Fibroblast of pulmonary artery (primary cell): ENCODE measurements around the gene IFT43.

Experiments used
- DNase-seq: peaks from one replicate; pipeline ENCODE4 v3.0.0-alpha.2; 2010; ENCODE audit warnings: low read depth
- H3K4me3 ChIP-seq: replicated peaks from 2 replicates; pipeline ENCODE4 v1.5.1; 2011; ENCODE audit warnings: low read depth, mild to moderate bottlenecking, control low read depth, low read length, moderate library complexity
- TF ChIP-seq, protein P1 (sequence below): IDR thresholded peaks from 2 replicates; pipeline ENCODE4 v1.5.1; 2011; ENCODE audit warnings: mild to moderate bottlenecking, control low read depth, low read length, inconsistent platforms; ENCODE audit errors: missing control alignments

Gene IFT43

DNA sequence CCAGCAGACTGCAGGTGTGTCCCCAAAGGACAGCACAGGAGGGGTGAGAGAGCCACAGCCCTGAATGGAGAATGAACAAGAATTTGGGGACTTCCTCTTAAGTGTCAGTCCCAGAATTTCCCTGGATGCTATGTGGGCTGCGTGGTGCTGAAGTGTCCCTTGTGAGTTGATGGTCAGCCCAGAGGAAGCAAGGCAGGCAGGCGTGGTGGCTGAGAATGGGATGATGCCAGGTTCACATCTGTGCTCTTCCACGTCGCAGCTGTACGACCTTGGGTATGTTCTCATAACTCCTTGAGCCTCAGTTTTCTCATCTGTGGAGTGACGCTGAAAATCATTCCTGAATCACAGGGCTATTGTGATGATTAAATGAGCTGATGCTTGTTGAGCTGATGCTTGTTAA, 104.0 kb downstream of the IFT43 start:
- no peak for DNase-seq
- TF ChIP-seq, protein P1, sequence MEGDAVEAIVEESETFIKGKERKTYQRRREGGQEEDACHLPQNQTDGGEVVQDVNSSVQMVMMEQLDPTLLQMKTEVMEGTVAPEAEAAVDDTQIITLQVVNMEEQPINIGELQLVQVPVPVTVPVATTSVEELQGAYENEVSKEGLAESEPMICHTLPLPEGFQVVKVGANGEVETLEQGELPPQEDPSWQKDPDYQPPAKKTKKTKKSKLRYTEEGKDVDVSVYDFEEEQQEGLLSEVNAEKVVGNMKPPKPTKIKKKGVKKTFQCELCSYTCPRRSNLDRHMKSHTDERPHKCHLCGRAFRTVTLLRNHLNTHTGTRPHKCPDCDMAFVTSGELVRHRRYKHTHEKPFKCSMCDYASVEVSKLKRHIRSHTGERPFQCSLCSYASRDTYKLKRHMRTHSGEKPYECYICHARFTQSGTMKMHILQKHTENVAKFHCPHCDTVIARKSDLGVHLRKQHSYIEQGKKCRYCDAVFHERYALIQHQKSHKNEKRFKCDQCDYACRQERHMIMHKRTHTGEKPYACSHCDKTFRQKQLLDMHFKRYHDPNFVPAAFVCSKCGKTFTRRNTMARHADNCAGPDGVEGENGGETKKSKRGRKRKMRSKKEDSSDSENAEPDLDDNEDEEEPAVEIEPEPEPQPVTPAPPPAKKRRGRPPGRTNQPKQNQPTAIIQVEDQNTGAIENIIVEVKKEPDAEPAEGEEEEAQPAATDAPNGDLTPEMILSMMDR = no peak

DNA sequence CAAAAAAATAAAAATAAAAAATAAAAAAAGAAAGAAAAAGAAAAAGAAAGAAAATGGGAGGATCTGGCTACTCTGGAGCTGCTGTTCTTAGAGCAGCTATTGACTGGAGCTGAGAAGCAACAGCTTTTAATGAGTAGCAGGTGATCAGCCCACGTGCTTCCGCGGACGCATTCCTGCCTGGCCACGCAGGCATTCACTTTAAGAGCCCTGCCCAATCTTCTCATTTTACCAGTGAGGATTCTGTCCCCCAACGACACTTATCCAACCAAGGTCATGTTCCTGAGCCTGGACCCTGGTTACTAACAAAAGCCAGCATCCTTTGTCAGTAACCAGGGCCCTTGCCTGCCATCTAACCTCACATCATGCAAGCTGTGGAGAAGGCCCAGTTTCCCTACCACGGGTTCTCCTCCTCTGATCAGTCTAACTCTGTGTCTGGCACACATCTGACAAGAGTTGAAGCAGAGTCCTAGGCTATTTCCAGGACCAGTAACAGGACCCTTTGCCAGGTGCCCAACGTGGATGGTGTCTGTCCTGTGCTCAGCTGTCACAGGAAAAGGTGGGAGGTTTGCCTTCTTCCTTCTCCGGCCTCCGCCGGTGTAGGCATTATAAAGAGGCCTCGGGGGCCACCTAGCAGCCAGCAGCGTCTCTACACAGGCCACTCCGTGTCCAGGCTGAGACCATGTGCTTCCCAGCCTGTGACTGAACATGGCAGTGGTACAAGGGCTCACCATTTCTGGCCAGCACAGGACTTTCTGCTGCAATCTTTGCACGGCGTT, 105.2 kb downstream of the IFT43 start:
- TF ChIP-seq, protein P1 = peak; percentile 27
- no peak overlapping the region for H3K4me3 ChIP-seq
- DNase-seq = peak; percentile 10

More for the DNA sequence above, 104.0 kb downstream of the IFT43 start:
- no peak overlapping the region for H3K4me3 ChIP-seq

DNA sequence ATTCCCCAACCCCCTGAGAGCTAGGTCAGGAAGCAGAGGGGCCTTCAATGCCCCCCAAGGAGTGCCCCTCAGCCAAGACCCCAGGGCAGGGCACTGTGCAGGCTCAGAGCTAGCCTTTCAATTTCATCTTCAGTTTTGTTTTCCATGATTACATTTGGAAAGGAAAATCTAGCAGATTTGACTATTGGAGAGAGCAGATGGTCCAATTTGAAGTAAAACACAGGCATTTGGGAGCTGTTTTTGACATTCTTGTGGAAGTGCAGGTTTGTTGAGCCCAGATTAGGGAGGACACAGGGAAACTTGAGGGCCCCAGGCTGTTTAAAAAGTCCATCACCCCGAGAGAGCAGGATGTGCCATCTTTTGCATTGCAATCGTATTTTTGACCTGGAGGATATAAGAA, 107.5 kb downstream of the IFT43 start:
- no peak overlapping the region for H3K4me3 ChIP-seq
- no peak for DNase-seq
- TF ChIP-seq, protein P1 = no peak

DNA sequence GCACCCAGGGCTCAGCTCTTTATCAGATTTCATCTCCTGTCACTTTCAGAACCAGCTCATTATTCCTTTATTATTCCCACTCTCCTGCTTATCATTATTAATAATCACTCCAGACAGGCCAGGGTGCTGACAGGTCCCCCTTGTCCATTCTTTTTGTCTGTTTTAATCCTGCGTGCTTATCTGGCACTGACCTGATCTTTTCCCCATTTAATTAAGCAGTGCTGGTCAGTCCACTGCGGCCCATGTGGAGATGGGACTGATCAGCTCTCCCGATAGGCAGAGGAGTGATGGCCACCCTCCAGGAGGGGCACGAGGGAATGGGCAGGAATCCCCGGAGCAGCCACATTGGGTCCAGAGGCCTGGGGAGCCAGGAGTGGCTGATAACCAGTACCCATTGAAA, 110.7 kb downstream of the IFT43 start:
- TF ChIP-seq, protein P1 = no peak
- DNase-seq = no peak
- H3K4me3 ChIP-seq = no peak overlapping the region

DNA sequence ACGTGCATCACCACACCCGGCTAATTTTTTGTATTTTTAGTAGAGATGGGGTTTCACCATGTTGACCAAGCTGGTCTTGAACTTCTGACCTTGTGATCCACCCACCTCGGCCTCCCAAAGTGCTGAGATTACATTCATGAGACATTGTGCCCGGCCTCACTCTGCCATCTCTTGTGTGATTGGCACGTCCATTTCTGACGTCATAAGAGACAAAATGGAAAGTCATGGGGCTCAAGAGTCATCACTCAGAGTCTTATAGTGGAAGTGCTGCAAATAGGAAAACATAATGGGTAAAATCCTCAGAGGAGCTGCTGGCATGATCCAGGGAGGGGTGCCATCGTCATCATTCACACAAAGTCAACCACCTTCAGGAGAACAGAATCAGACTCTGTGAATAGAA, 112.0 kb downstream of the IFT43 start:
- H3K4me3 ChIP-seq = no peak overlapping the region
- DNase-seq = no peak
- TF ChIP-seq, protein P1 = no peak

DNA sequence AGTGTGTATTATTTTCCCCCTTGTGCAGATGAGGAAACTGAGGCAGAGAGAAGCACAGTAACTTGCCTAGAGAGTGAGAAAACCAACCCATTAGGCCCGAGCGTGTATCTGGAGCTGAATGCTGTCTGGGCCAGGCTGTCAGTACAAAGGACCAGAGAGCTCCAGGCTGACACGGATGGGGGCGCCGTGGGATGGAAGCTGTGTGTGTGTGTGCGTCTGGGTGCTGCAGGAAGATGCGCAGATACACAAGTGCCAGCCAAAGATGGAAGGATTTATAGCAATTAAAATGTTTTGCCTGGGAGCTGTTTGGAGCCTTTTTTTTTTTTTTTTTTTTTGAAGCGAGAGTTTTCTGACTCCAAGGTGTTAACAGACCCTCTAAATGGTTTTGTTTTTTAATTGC, 112.5 kb downstream of the IFT43 start:
- TF ChIP-seq, protein P1 = no peak
- H3K4me3 ChIP-seq = no peak overlapping the region
- DNase-seq = no peak
